K562 (cell line): ENCODE measurements around the gene ANKRD24. TPM values are rescaled to one million over a fixed set of nuclear protein-coding genes. Genes with fewer than 3 reads are reported as not detected.

Experiments
- ATAC-seq: fragments of 200-7000 bp; cut with Tn5 transposase; 3 replicates; pipeline ENCODE4 v1.9.1; 2020; ENCODE audit warnings: moderate library complexity
- BruUV-seq: library from RNA; stranded (reverse); fragments of 400-500 nt; replicated peaks from 2 replicates; lab custom pipeline; 2021; lab: Mats Ljungman, UMichigan
- CTCF ChIA-PET: fragments of 300-600 bp; formaldehyde crosslinking; extraction: SDS; loops from one replicate; lab custom pipeline; 2021; ENCODE audit warnings: low intra/inter-chr PET ratio; lab: Yijun Ruan, JAX
- POLR2A ChIA-PET: fragments of 300-600, 350-650 bp; sonication (Branson Sonifier 250); formaldehyde crosslinking; extraction: SDS; loops from one replicate; lab custom pipeline; 2021; ENCODE audit warnings: antibody characterized with exemption, inconsistent platforms; lab: Yijun Ruan, JAX
- DNase-seq, 4 experiments: peaks; one replicate each; pipeline versions ENCODE4 v3.0.0 to v3.0.0-alpha.2; 2011 to 2018; ENCODE audit warnings: low spot score in 3 of 4, mixed read lengths in 3 of 4; ENCODE audit errors: extremely low read depth in 1 of 4
- FAIRE-seq: peaks from 2 replicates; lab custom pipeline; 2011; peaks lifted over from hg19 to GRCh38; lab: Jason Lieb, UNC
- H2AFZ ChIP-seq: 2 replicates; pipeline ENCODE4 v1.6.0; 2011; ENCODE audit warnings: low read depth, low read length, control low read depth, inconsistent platforms
- H3K27ac ChIP-seq: fragments of 200-600 bp; 3 replicates; pipeline ENCODE4 v1.8.0; 2011; ENCODE audit warnings: low read depth, mild to moderate bottlenecking, control low read depth, inconsistent platforms, low read length, moderate library complexity, mixed read lengths; ENCODE audit errors: extremely low read depth
- H3K27me3 ChIP-seq, 2 experiments: fragments of 300-600 bp in 1 of 2; 2 replicates in 1 of 2; 3 replicates in 1 of 2; pipeline versions ENCODE4 v1.6.0 to v1.8.0; 2011; ENCODE audit warnings: inconsistent platforms in 2 of 2, low read length in 2 of 2, mild to moderate bottlenecking in 1 of 2, mixed read lengths in 1 of 2, moderate library complexity in 1 of 2; ENCODE audit not compliant: control insufficient read depth in 2 of 2, insufficient read depth in 2 of 2
- H3K36me3 ChIP-seq: fragments of 300-600 bp; 3 replicates; pipeline ENCODE4 v1.8.0; 2011; ENCODE audit warnings: mild to moderate bottlenecking, low read length, inconsistent platforms; ENCODE audit not compliant: control insufficient read depth, insufficient read depth
- H3K4me1 ChIP-seq, 2 experiments: fragments of 200-600 bp in 1 of 2; replicated peaks in 1 of 2; 2 replicates in 1 of 2; 3 replicates in 1 of 2; pipeline versions ENCODE4 v1.5.1 to v1.8.0; 2011; ENCODE audit warnings: inconsistent platforms in 2 of 2, low read length in 2 of 2, mild to moderate bottlenecking in 1 of 2, mixed read lengths in 1 of 2, moderate library complexity in 1 of 2; ENCODE audit not compliant: control insufficient read depth in 2 of 2, insufficient read depth in 2 of 2
- H3K4me2 ChIP-seq: 2 replicates; pipeline ENCODE4 v1.6.1; 2011; ENCODE audit warnings: low read length, control low read depth, inconsistent platforms, mixed read lengths; ENCODE audit not compliant: insufficient read depth
- H3K4me3 ChIP-seq: fragments of 200-600 bp; sonication (generic), shearing (Covaris generic); 2 replicates; pipeline ENCODE4 v1.5.1; 2016; ENCODE audit warnings: control low read depth, inconsistent platforms
- H3K79me2 ChIP-seq: fragments of 200-600 bp; 3 replicates; pipeline ENCODE4 v1.8.0; 2011; ENCODE audit warnings: low read length, inconsistent platforms; ENCODE audit not compliant: control insufficient read depth, insufficient read depth
- H3K9ac ChIP-seq, 2 experiments: 2 replicates each; pipeline versions ENCODE4 v1.6.0 to v1.6.1; 2011; ENCODE audit warnings: low read depth in 2 of 2, low read length in 2 of 2, control low read depth in 1 of 2, inconsistent platforms in 1 of 2, mild to moderate bottlenecking in 1 of 2, mixed read lengths in 1 of 2; ENCODE audit not compliant: insufficient read depth in 1 of 2
- H3K9me1 ChIP-seq: one replicate; pipeline ENCODE4 v1.6.0; 2011; ENCODE audit warnings: inconsistent platforms, mild to moderate bottlenecking, low read length, moderate library complexity; ENCODE audit not compliant: control insufficient read depth, insufficient read depth
- H3K9me3 ChIP-seq: replicated peaks from 2 replicates; pipeline ENCODE4 v1.5.1; 2011; ENCODE audit warnings: low read depth, low read length, inconsistent platforms; ENCODE audit not compliant: control insufficient read depth, insufficient read depth
- H4K20me1 ChIP-seq: replicated peaks from 2 replicates; pipeline ENCODE4 v1.6.1; 2011; ENCODE audit warnings: low read length, inconsistent platforms, mixed read lengths; ENCODE audit not compliant: control insufficient read depth, insufficient read depth
- ADNP ChIP-seq: fragments of 200-800 bp; sonication (Bioruptor generic); IDR thresholded peaks from 2 replicates; pipeline ENCODE4 v1.6.1; 2016; ENCODE audit warnings: missing genetic modification characterization, missing compliant biosample characterization
- CHD2 ChIP-seq: IDR thresholded peaks from 2 replicates; pipeline ENCODE4 v1.6.1; 2011; ENCODE audit warnings: low read depth, low read length
- EGR1 ChIP-seq: fragments of 450-650 bp; conservative IDR thresholded peaks from 2 replicates; pipeline ENCODE4 v1.6.1; 2017; ENCODE audit warnings: mild to moderate bottlenecking
- HDAC2 ChIP-seq: fragments of 450-650 bp; IDR thresholded peaks from 2 replicates; pipeline ENCODE4 v1.6.1; 2016; ENCODE audit warnings: mild to moderate bottlenecking
- HNRNPUL1 ChIP-seq: fragments of 200-400 bp; formaldehyde crosslinking; IDR thresholded peaks from 2 replicates; pipeline ENCODE4 v1.6.1; 2017; ENCODE audit warnings: low read length
- KDM1A ChIP-seq, 2 experiments: fragments of 450-650 bp; IDR thresholded peaks; 2 replicates each; pipeline ENCODE4 v1.6.1; 2016; ENCODE audit warnings: mild to moderate bottlenecking in 2 of 2
- RBM39 ChIP-seq: fragments of 200-400 bp; formaldehyde crosslinking; optimal IDR thresholded peaks from 2 replicates; pipeline ENCODE3; 2018; ENCODE audit warnings: low read depth, low read length
- SMARCA5 ChIP-seq: fragments of 450-650 bp; IDR thresholded peaks from 2 replicates; pipeline ENCODE4 v1.6.1; 2016
- SMARCB1 ChIP-seq: IDR thresholded peaks from 2 replicates; pipeline ENCODE4 v1.6.1; 2011; ENCODE audit warnings: improper control_type of control experiment, low read depth; ENCODE audit not compliant: insufficient read length
- TFAP4 ChIP-seq: sonication (generic); formaldehyde crosslinking; IDR thresholded peaks from 2 replicates; pipeline ENCODE4 v1.8.0; 2022; ENCODE audit warnings: missing genetic modification reagents, mild to moderate bottlenecking, moderate library complexity, borderline replicate concordance
- ZBTB1 ChIP-seq: sonication (generic); formaldehyde crosslinking; IDR thresholded peaks from 2 replicates; pipeline ENCODE4 v1.8.1; 2023; ENCODE audit warnings: missing genetic modification reagents, low read depth, mild to moderate bottlenecking, borderline replicate concordance
- ZBTB7A ChIP-seq: IDR thresholded peaks from 2 replicates; pipeline ENCODE4 v1.6.1; 2011; ENCODE audit warnings: low read depth, mild to moderate bottlenecking, low read length, moderate library complexity, borderline replicate concordance; ENCODE audit not compliant: control insufficient read depth
- ZFP36 ChIP-seq: fragments of 150-350 bp; IDR thresholded peaks from 2 replicates; pipeline ENCODE4 v1.6.1; 2018; ENCODE audit warnings: low read length, low read depth; ENCODE audit not compliant: partially characterized antibody
- WGBS: fragments of 100-300 bp; shearing (Covaris generic); methylation state at CpG from one replicate; pipeline ENCODE4 v1.1.6; 2016; ENCODE audit warnings: low coverage, mixed read lengths; ENCODE audit not compliant: insufficient coverage; ENCODE audit errors: missing lambda C conversion rate; 5-methylcytosine and 5-hydroxymethylcytosine counted together
- in situ Hi-C: fragments of 300-500 bp; cut with MboI; formaldehyde crosslinking; loops from 4 replicates; pipeline ENCODE4 v1.15.0; 2018; ENCODE audit warnings: inconsistent platforms, mixed read lengths
- intact Hi-C: fragments of 100-400 bp; cut with micrococcal nuclease; formaldehyde crosslinking; loops from 2 replicates; pipeline ENCODE4 v1.14.2; 2022
- polyA plus RNA-seq, 8 experiments: library from polyadenylated mRNA; depleted of rRNA in 4 of 8; stranded (reverse) in 5 of 8; unstranded in 3 of 8; fragments of >200 nt; fragmentation: Nextera tagmentation in 2 of 8; fragmentation: Illumina TruSeq in 1 of 8; extraction: Ambion mirVana in 2 of 8; extraction: Trizol in 1 of 8; gene quantifications; 2 replicates each; pipeline versions ENCODE4 v1.2.1 to v1.2.3, GENCODE V29; 2011 to 2014; ENCODE audit warnings: inconsistent platforms in 1 of 8, missing spikeins in 1 of 8
- total RNA-seq, 7 experiments: library from RNA; depleted of rRNA in 6 of 7; stranded (reverse); fragments of >200 nt in 6 of 7; fragmentation: Illumina TruSeq in 2 of 7; extraction: Trizol in 2 of 7; gene quantifications; 2 replicates each; pipeline versions ENCODE4 v1.2.1 to v1.2.3, GENCODE V29; 2011 to 2021; ENCODE audit warnings: low replicate concordance in 1 of 7

The ANKRD24 gene
- total and polyA plus RNA-seq, 9 of the 15 experiments (the other 6 are each of a cell fraction or from before 2014, with no cell fraction given), result 0.07 to 0.12 (median 0.09) TPM; not detected in 5

GRCh38 chr19:4220188-4220587 is 37.7 kb downstream of the ANKRD24 start (continued):
- TF ChIP-seq ZFP36, result peak; percentile 94
- peak; percentile 73 to 77 for TF ChIP-seq KDM1A (IDR thresholded peaks at IDR 0.05)
- peak; percentile 81 for TF ChIP-seq ADNP (tag)
- peak; percentile 51; the same call in 1 of the 2 replicates for TF ChIP-seq HDAC2
- no peak for TF ChIP-seq SMARCB1
- TF ChIP-seq SMARCA5, result peak; percentile 94

DNA sequence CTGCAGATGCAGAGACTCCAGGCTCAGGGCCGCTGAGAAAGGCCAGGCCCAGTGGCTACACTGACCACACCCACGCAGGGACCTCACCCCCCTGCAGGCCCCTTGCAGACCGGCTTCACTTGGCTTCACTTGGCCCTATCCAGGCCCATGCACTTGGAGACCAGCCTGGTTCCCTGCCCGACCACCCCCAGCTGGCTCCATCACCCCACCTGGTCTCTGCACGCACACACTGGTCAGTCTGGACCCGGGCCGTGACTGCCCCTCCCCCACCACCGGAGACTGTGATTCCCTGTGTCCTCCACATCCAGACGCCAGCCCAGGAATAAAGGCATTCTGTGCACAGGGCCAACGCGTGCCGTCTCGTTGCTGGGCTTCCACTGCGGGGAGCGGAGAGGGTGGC is 42.0 kb downstream of the ANKRD24 start:
- 22% methylated on average over 15 of the region's 15 CpGs for WGBS
- peaks cover 0 to 21% of the 10 kb centered on the region in 2 experiments; a peak in 2 of 5 replicates for H3K27me3 ChIP-seq
- in situ Hi-C loops (no loop called here), intact Hi-C loops (no loop called here)
- no peaks in the 10 kb centered on the region for H3K79me2 ChIP-seq
- H3K9me3 ChIP-seq, result no peaks in the 10 kb centered on the region
- BruUV-seq, result no TSS peak
- H3K4me3 ChIP-seq, result no peak overlapping the region
- DNase-seq (peak in 3 of 4 experiments; percentile 13 to 34 (median 33)), ATAC-seq (peak; percentile 52; the same call in 2 of the 3 replicates), FAIRE-seq (no peak)
- POLR2A ChIA-PET, result no interaction called here
- H3K27ac ChIP-seq, result no peak overlapping the region
- CTCF ChIA-PET, result no interaction called here
- peak; percentile 57 for TF ChIP-seq EGR1
- no peak for TF ChIP-seq TFAP4 (CRISPR knock-in tag)
- TF ChIP-seq CHD2, result peak; percentile 23; the same call in 1 of the 2 replicates
- 0 out of 2 replicates have a peak, but pooled peaks have one; percentile 30 for TF ChIP-seq ZBTB1
- TF ChIP-seq HNRNPUL1, result no peak
- peak; percentile 41 for TF ChIP-seq RBM39
- peak; percentile 60; the same call in 1 of the 2 replicates for TF ChIP-seq ZBTB7A
- H3K4me2 ChIP-seq, result no peak overlapping the region
- no peak overlapping the region for H2AFZ ChIP-seq
- H3K36me3 ChIP-seq, result no peaks in the 10 kb centered on the region
- H3K9ac ChIP-seq, result peak overlapping the region in 1 of 2 experiments; percentile 62; a peak in 2 of 4 replicates
- 0 out of 2 replicates have a peak, but pooled peaks cover 4% of the 10 kb centered on the region for H4K20me1 ChIP-seq
- H3K4me1 ChIP-seq, result peaks cover 8 to 25% of the 10 kb centered on the region in 2 experiments; a peak in 4 of 5 replicates
- H3K9me1 ChIP-seq, result no peaks in the 10 kb centered on the region
